Measurements from ENCODE around the gene HIBCH.

- TF ChIP-seq EZH2 (IDR thresholded peaks at IDR 0.05; ENCODE audit: borderline replicate concordance, low read length) (no peak), CTCF (IDR thresholded peaks at IDR 0.05; ENCODE audit: low read length) (no peak)
Observed at GRCh38 chr2:190338453-190338852, 18.8 kb upstream of the HIBCH start.
